ENCODE results near the gene FHL5.

GRCh38 chr6:96570053-96570452 lies 7.1 kb downstream of the FHL5 start:
- no peak for TF ChIP-seq CTCF (IDR thresholded peaks at IDR 0.05)
- no peak for TF ChIP-seq POLR2A (IDR thresholded peaks at IDR 0.05)

Data from thyroid gland (tissue), 4 donors.